SK-N-SH (cell line): ENCODE results near the gene SRXN1. TPM values are rescaled to one million over a fixed set of nuclear protein-coding genes. Genes with fewer than 3 reads are reported as not detected.

Experiments used
- CTCF ChIA-PET: fragments of 300-600, 350-600 bp; formaldehyde crosslinking; extraction: SDS; loops from one replicate; lab custom pipeline; 2021; lab: Yijun Ruan, JAX
- POLR2A ChIA-PET: fragments of 350-600 bp; sonication (Branson Sonifier 250); formaldehyde crosslinking; extraction: SDS; loops from one replicate; lab custom pipeline; 2020; ENCODE audit warnings: antibody characterized with exemption, inconsistent platforms; lab: Yijun Ruan, JAX
- DNase-seq: peaks from one replicate; pipeline ENCODE4 v3.0.0; 2012
- H2AFZ ChIP-seq: fragments of 200-600 bp; sonication (generic); 2 replicates; pipeline ENCODE4 v1.8.1; 2016; ENCODE audit warnings: antibody characterized with exemption, mild to moderate bottlenecking, low read depth
- H3F3A ChIP-seq: fragments of 200-600 bp; sonication (generic); replicated peaks from 2 replicates; pipeline ENCODE3; 2016; ENCODE audit warnings: antibody characterized with exemption, mild to moderate bottlenecking; ENCODE audit not compliant: insufficient read depth
- H3K27ac ChIP-seq, 2 experiments: fragments of 200-500 bp in 1 of 2; fragments of 200-600 bp in 1 of 2; sonication (Bioruptor generic) in 1 of 2; sonication (generic), shearing (Covaris generic) in 1 of 2; 2 replicates each; pipeline versions ENCODE4 v1.5.1 to v1.6.1; 2014 to 2016; ENCODE audit warnings: low read depth in 2 of 2, inconsistent platforms in 1 of 2, low read length in 1 of 2, mild to moderate bottlenecking in 1 of 2, mixed read lengths in 1 of 2
- H3K27me3 ChIP-seq: fragments of 200-600 bp; sonication (generic), shearing (Covaris generic); 2 replicates; pipeline ENCODE4 v1.6.1; 2016; ENCODE audit warnings: mixed run types; ENCODE audit not compliant: insufficient read depth
- H3K36me3 ChIP-seq, 2 experiments: fragments of 200-500 bp in 1 of 2; fragments of 200-600 bp in 1 of 2; sonication (Bioruptor generic) in 1 of 2; sonication (generic) in 1 of 2; replicated peaks in 1 of 2; 2 replicates each; pipeline versions ENCODE3 to v1.5.1; 2014 to 2016; ENCODE audit warnings: low read length in 1 of 2, mild to moderate bottlenecking in 1 of 2; ENCODE audit not compliant: insufficient read depth in 2 of 2, control insufficient read depth in 1 of 2
- H3K4me1 ChIP-seq, 2 experiments: fragments of 200-500 bp in 1 of 2; fragments of 200-600 bp in 1 of 2; sonication (Bioruptor generic) in 1 of 2; sonication (generic), shearing (Covaris generic) in 1 of 2; 2 replicates each; pipeline versions ENCODE4 v1.5.1 to v1.6.1; 2014 to 2016; ENCODE audit warnings: low read depth in 1 of 2, low read length in 1 of 2, mixed run types in 1 of 2; ENCODE audit not compliant: insufficient read depth in 2 of 2, control insufficient read depth in 1 of 2
- H3K4me2 ChIP-seq: fragments of 200-600 bp; sonication (generic), shearing (Covaris generic); 2 replicates; pipeline ENCODE4 v1.6.1; 2017; ENCODE audit warnings: mixed run types
- H3K4me3 ChIP-seq, 2 experiments: fragments of 200-500 bp in 1 of 2; fragments of 200-600 bp in 1 of 2; sonication (Bioruptor generic) in 1 of 2; sonication (generic), shearing (Covaris generic) in 1 of 2; 2 replicates each; pipeline versions ENCODE4 v1.5.1 to v1.8.1; 2014 to 2016; ENCODE audit warnings: low read depth in 2 of 2, inconsistent platforms in 1 of 2, low read length in 1 of 2, mild to moderate bottlenecking in 1 of 2, mixed read lengths in 1 of 2, moderate library complexity in 1 of 2
- H3K79me2 ChIP-seq: fragments of 200-600 bp; sonication (generic); 2 replicates; pipeline ENCODE4 v1.8.1; 2017; ENCODE audit warnings: mild to moderate bottlenecking; ENCODE audit not compliant: insufficient read depth
- H3K9ac ChIP-seq: fragments of 200-600 bp; sonication (generic); 2 replicates; pipeline ENCODE4 v1.6.1; 2017; ENCODE audit warnings: mixed run types
- H3K9me2 ChIP-seq: fragments of 200-600 bp; sonication (generic); 2 replicates; pipeline ENCODE4 v1.6.1; 2017; ENCODE audit warnings: mixed run types
- H3K9me3 ChIP-seq: fragments of 200-600 bp; sonication (generic); 2 replicates; pipeline ENCODE4 v1.6.1; 2017; ENCODE audit warnings: mixed run types, mild to moderate bottlenecking, moderate library complexity
- H4K20me1 ChIP-seq: fragments of 200-600 bp; sonication (generic); 2 replicates; pipeline ENCODE4 v1.6.1; 2017; ENCODE audit warnings: mild to moderate bottlenecking, mixed run types; ENCODE audit not compliant: insufficient read depth
- CHD2 ChIP-seq: fragments of 150-350 bp; IDR thresholded peaks from 2 replicates; pipeline ENCODE4 v1.6.1; 2018; ENCODE audit warnings: low read length; ENCODE audit not compliant: partially characterized antibody
- EZH2phosphoT487 ChIP-seq: fragments of 200-600 bp; sonication (generic); IDR thresholded peaks from 2 replicates; pipeline ENCODE4 v1.6.1; 2017; ENCODE audit warnings: low read depth, mixed run types, mild to moderate bottlenecking, antibody characterized with exemption, moderate library complexity, borderline replicate concordance
- FOSL2 ChIP-seq: IDR thresholded peaks from 2 replicates; pipeline ENCODE4 v1.4.0; 2012; ENCODE audit warnings: low read depth, mild to moderate bottlenecking, moderate library complexity, borderline replicate concordance
- FOXJ3 ChIP-seq: sonication (generic); formaldehyde crosslinking; IDR thresholded peaks from 2 replicates; pipeline ENCODE4 v1.5.1; 2020; ENCODE audit warnings: mild to moderate bottlenecking, missing genetic modification reagents
- FOXM1 ChIP-seq: IDR thresholded peaks from 2 replicates; pipeline ENCODE4 v1.4.0; 2012; ENCODE audit warnings: low read depth, mild to moderate bottlenecking
- MXI1 ChIP-seq: IDR thresholded peaks from 2 replicates; pipeline ENCODE4 v1.6.1; 2012; ENCODE audit warnings: mild to moderate bottlenecking, low read depth, low read length, improper control_type of control experiment
- NFIC ChIP-seq: IDR thresholded peaks from 2 replicates; pipeline ENCODE4 v1.4.0; 2012; ENCODE audit warnings: borderline replicate concordance
- NRF1 ChIP-seq: IDR thresholded peaks from 2 replicates; pipeline ENCODE4 v1.6.1; 2012; ENCODE audit warnings: low read depth, mild to moderate bottlenecking, low read length
- RAD21 ChIP-seq: IDR thresholded peaks from 2 replicates; pipeline ENCODE4 v1.6.1; 2012; ENCODE audit warnings: mild to moderate bottlenecking, low read length
- RXRA ChIP-seq: IDR thresholded peaks from 2 replicates; pipeline ENCODE4 v1.4.0; 2012; ENCODE audit warnings: low read depth, mild to moderate bottlenecking, borderline replicate concordance
- SMC3 ChIP-seq: IDR thresholded peaks from 2 replicates; pipeline ENCODE4 v1.6.1; 2012; ENCODE audit warnings: low read depth, low read length, improper control_type of control experiment
- TAF1 ChIP-seq: IDR thresholded peaks from 2 replicates; pipeline ENCODE4 v1.6.1; 2012; ENCODE audit warnings: low read depth, mild to moderate bottlenecking, low read length, moderate library complexity, borderline replicate concordance
- YY1 ChIP-seq: IDR thresholded peaks from 2 replicates; pipeline ENCODE4 v1.4.0; 2012; ENCODE audit warnings: low read depth, mild to moderate bottlenecking
- WGBS: methylation state at CpG from one replicate; pipeline ENCODE4 v1.1.6; 2017; ENCODE audit warnings: low lambda C conversion rate; 5-methylcytosine and 5-hydroxymethylcytosine counted together
- polyA plus RNA-seq, 3 experiments: library from polyadenylated mRNA; depleted of rRNA; stranded (reverse); fragments of >200 nt; gene quantifications; 2 replicates each; pipeline ENCODE4 v1.2.3, GENCODE V29; 2012
- TF ChIP-seq, protein P1 (sequence below): fragments of 150-350 bp; IDR thresholded peaks from 2 replicates; pipeline ENCODE4 v1.6.1; 2017; ENCODE audit warnings: antibody characterized with exemption, low read length, low read depth, borderline replicate concordance
- TF ChIP-seq, protein P2 (sequence below): IDR thresholded peaks from 2 replicates; pipeline ENCODE4 v1.4.0; 2012; ENCODE audit warnings: low read depth, borderline replicate concordance
- TF ChIP-seq, protein P3 (sequence below): IDR thresholded peaks from 2 replicates; pipeline ENCODE4 v1.4.0; 2012; ENCODE audit warnings: low read depth
- TF ChIP-seq, protein P4 (sequence below): IDR thresholded peaks from 2 replicates; pipeline ENCODE4; 2012
- TF ChIP-seq, protein P5 (sequence below): fragments of 150-350 bp; IDR thresholded peaks from 2 replicates; pipeline ENCODE4 v1.6.1; 2016; ENCODE audit warnings: mild to moderate bottlenecking, low read depth, low read length
- TF ChIP-seq, protein P6 (sequence below): fragments of 200-600 bp; sonication (generic); IDR thresholded peaks from 2 replicates; pipeline ENCODE4 v1.6.1; 2017; ENCODE audit warnings: antibody characterized with exemption, mild to moderate bottlenecking, moderate library complexity

The SRXN1 gene
- polyA plus RNA-seq, 1 of the 3 experiments (the other 2 are of a cell fraction): 26.2 TPM

DNA sequence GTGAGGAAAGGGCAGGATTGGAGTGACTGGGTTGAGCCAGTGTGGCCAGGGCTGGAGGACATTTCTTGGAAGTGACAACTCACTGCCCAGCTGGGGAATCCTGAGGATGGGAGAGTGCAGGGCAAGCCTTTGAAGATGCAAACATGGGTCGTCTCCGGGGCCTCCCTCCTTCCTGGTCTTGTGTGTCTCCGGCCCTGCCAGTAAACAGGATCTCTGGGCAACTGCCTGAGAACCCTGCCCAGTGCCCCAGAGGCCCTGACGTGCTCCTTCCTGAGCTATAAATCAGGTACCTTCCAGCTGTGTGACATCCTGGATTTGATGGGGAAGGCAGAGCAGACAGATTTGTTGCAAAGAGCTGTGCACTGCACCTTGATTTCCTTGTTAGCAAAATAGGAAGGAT, 30.0 kb downstream of the SRXN1 start:
- no peaks in the 10 kb centered on the region for H3K4me1 ChIP-seq
- H3K36me3 ChIP-seq: no peaks in the 10 kb centered on the region
- no peaks in the 10 kb centered on the region for H3K9me2 ChIP-seq
- 29% methylated on average over 3 of the region's 4 CpGs for WGBS
- no peaks in the 10 kb centered on the region for H4K20me1 ChIP-seq
- H3K9me3 ChIP-seq: no peaks in the 10 kb centered on the region
- no peak overlapping the region for H3K27ac ChIP-seq
- no peak overlapping the region for H3K4me3 ChIP-seq
- CTCF ChIA-PET: interaction anchor here (1.1 to 4.9 kb wide), 3 partner anchors 16 to 116 kb away, joined by 3 to 23 read pairs (median 4); no protein-coding TSS in a partner anchor
- TF ChIP-seq EZH2phosphoT487: no peak
- no peak for TF ChIP-seq MXI1
- TF ChIP-seq FOXJ3 (CRISPR knock-in tag): no peak
- TF ChIP-seq RAD21: no peak
- TF ChIP-seq FOXM1: no peak
- TF ChIP-seq RXRA: no peak
- no peak for TF ChIP-seq NRF1
- TF ChIP-seq, protein P1, sequence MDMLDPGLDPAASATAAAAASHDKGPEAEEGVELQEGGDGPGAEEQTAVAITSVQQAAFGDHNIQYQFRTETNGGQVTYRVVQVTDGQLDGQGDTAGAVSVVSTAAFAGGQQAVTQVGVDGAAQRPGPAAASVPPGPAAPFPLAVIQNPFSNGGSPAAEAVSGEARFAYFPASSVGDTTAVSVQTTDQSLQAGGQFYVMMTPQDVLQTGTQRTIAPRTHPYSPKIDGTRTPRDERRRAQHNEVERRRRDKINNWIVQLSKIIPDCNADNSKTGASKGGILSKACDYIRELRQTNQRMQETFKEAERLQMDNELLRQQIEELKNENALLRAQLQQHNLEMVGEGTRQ: no peak
- TF ChIP-seq, protein P2, sequence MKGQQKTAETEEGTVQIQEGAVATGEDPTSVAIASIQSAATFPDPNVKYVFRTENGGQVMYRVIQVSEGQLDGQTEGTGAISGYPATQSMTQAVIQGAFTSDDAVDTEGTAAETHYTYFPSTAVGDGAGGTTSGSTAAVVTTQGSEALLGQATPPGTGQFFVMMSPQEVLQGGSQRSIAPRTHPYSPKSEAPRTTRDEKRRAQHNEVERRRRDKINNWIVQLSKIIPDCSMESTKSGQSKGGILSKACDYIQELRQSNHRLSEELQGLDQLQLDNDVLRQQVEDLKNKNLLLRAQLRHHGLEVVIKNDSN: no peak
- TF ChIP-seq CHD2: no peak
- TF ChIP-seq SMC3: no peak
- TF ChIP-seq, protein P3, sequence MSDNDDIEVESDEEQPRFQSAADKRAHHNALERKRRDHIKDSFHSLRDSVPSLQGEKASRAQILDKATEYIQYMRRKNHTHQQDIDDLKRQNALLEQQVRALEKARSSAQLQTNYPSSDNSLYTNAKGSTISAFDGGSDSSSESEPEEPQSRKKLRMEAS: no peak
- no peak for DNase-seq
- no peak overlapping the region for H2AFZ ChIP-seq
- no peaks in the 10 kb centered on the region for H3K79me2 ChIP-seq
- H3F3A ChIP-seq: no peaks in the 10 kb centered on the region
- no peak overlapping the region for H3K4me2 ChIP-seq
- H3K9ac ChIP-seq: no peak overlapping the region
- no peaks in the 10 kb centered on the region for H3K27me3 ChIP-seq
- POLR2A ChIA-PET: no interaction called here

DNA sequence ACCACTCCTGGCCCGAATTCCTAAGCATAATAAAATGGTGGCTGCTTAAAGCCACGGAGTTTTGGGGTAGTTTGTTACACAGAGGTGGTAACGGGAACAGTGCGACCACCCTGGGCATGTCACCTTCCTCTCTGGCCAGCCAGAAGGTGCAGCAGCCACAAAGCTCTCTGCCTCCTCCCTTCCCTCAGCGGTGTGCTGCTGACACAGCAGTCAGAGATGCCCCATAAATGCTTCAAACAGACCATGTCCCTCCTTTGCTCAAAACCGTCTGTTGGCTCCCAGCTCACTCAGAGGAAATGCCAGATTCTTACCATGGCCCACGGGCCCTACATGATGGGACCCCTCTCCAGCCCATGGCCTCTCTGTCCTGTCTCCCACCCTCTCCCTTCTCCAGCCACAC, 30.8 kb downstream of the SRXN1 start:
- CTCF ChIA-PET: interaction anchor here (1.3 to 4.9 kb wide), 3 partner anchors 14 to 106 kb away, joined by 4 to 23 read pairs (median 4); no protein-coding TSS in a partner anchor
- H2AFZ ChIP-seq: no peak overlapping the region
- no peaks in the 10 kb centered on the region for H4K20me1 ChIP-seq
- H3K9me2 ChIP-seq: no peaks in the 10 kb centered on the region
- H3K36me3 ChIP-seq: no peaks in the 10 kb centered on the region
- 59% methylated on average over 5 of the region's 7 CpGs for WGBS
- no peaks in the 10 kb centered on the region for H3F3A ChIP-seq
- H3K79me2 ChIP-seq: no peaks in the 10 kb centered on the region
- H3K4me1 ChIP-seq: no peaks in the 10 kb centered on the region
- H3K9ac ChIP-seq: no peak overlapping the region
- DNase-seq: no peak
- H3K27ac ChIP-seq: no peak overlapping the region
- POLR2A ChIA-PET: no interaction called here
- no peak overlapping the region for H3K4me3 ChIP-seq
- H3K4me2 ChIP-seq: no peak overlapping the region
- no peaks in the 10 kb centered on the region for H3K27me3 ChIP-seq
- H3K9me3 ChIP-seq: no peaks in the 10 kb centered on the region
- TF ChIP-seq TAF1 (no peak), EZH2phosphoT487 (no peak), MXI1 (no peak), NFIC (no peak), CHD2 (no peak), FOXJ3 (CRISPR knock-in tag) (no peak), YY1 (no peak), FOXM1 (no peak), NRF1 (no peak), FOSL2 (no peak)
- TF ChIP-seq, protein P4, sequence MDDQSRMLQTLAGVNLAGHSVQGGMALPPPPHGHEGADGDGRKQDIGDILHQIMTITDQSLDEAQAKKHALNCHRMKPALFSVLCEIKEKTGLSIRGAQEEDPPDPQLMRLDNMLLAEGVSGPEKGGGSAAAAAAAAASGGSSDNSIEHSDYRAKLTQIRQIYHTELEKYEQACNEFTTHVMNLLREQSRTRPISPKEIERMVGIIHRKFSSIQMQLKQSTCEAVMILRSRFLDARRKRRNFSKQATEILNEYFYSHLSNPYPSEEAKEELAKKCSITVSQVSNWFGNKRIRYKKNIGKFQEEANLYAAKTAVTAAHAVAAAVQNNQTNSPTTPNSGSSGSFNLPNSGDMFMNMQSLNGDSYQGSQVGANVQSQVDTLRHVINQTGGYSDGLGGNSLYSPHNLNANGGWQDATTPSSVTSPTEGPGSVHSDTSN: no peak
- TF ChIP-seq, protein P2: no peak
- TF ChIP-seq, protein P5, sequence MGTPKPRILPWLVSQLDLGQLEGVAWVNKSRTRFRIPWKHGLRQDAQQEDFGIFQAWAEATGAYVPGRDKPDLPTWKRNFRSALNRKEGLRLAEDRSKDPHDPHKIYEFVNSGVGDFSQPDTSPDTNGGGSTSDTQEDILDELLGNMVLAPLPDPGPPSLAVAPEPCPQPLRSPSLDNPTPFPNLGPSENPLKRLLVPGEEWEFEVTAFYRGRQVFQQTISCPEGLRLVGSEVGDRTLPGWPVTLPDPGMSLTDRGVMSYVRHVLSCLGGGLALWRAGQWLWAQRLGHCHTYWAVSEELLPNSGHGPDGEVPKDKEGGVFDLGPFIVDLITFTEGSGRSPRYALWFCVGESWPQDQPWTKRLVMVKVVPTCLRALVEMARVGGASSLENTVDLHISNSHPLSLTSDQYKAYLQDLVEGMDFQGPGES: no peak
- TF ChIP-seq, protein P6, sequence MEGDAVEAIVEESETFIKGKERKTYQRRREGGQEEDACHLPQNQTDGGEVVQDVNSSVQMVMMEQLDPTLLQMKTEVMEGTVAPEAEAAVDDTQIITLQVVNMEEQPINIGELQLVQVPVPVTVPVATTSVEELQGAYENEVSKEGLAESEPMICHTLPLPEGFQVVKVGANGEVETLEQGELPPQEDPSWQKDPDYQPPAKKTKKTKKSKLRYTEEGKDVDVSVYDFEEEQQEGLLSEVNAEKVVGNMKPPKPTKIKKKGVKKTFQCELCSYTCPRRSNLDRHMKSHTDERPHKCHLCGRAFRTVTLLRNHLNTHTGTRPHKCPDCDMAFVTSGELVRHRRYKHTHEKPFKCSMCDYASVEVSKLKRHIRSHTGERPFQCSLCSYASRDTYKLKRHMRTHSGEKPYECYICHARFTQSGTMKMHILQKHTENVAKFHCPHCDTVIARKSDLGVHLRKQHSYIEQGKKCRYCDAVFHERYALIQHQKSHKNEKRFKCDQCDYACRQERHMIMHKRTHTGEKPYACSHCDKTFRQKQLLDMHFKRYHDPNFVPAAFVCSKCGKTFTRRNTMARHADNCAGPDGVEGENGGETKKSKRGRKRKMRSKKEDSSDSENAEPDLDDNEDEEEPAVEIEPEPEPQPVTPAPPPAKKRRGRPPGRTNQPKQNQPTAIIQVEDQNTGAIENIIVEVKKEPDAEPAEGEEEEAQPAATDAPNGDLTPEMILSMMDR: no peak
